Measurements from ENCODE around the gene USP13.
"Not testable (repeated sequence)": the region's sequence is repeated elsewhere in the genome, so short reads cannot be mapped to it uniquely, and the experiment has no call there.

The USP13 gene

GRCh38 chr3:179652447-179653095, at the start of gene USP13:
TSS of gene USP13 (plus strand) at chr3:179653040. CDS start at chr3:179653226, 186 bp downstream.
- DNase-seq (ENCODE audit: low read depth) = peak; percentile 43

GRCh38 chr3:179603321-179603720, 49.5 kb upstream of the USP13 start:
- DNase-seq (ENCODE audit: low read depth) = no peak

GRCh38 chr3:179603831-179604230, 49.0 kb upstream of the USP13 start:
- DNase-seq (ENCODE audit: low read depth) = no peak

GRCh38 chr3:179604321-179605078, 48.3 kb upstream of the USP13 start, which contains the start of the genes MRPL47 and NDUFB5:
TSS of gene MRPL47 (minus strand) at chr3:179604638. CDS start at chr3:179604624, 14 bp downstream.
TSS of gene NDUFB5 (plus strand) at chr3:179604794. CDS start at chr3:179604816, 22 bp downstream.
- DNase-seq (ENCODE audit: low read depth) = peak; percentile 89

GRCh38 chr3:179606534-179607085, 46.2 kb upstream of the USP13 start:
- no peak for DNase-seq (ENCODE audit: low read depth)

- DNase-seq (ENCODE audit: low read depth) = peak; percentile 7
Measured at GRCh38 chr3:179608931-179609720, 43.7 kb upstream of the USP13 start.

- DNase-seq (ENCODE audit: low read depth) = no peak
Measured at GRCh38 chr3:179610066-179610465, 42.8 kb upstream of the USP13 start.

- DNase-seq (ENCODE audit: low read depth) = no peak
Measured at GRCh38 chr3:179613807-179614206, 39.0 kb upstream of the USP13 start.

- no peak for DNase-seq (ENCODE audit: low read depth)
Measured at GRCh38 chr3:179615458-179616173, 37.2 kb upstream of the USP13 start.

GRCh38 chr3:179622023-179622422, 30.8 kb upstream of the USP13 start:
- DNase-seq (ENCODE audit: low read depth) = no peak

- DNase-seq (ENCODE audit: low read depth) = no peak
Measured at GRCh38 chr3:179624451-179624850, 28.4 kb upstream of the USP13 start.

- DNase-seq (ENCODE audit: low read depth) = no peak
Measured at GRCh38 chr3:179630753-179631451, 21.9 kb upstream of the USP13 start.

GRCh38 chr3:179640469-179640868, 12.4 kb upstream of the USP13 start:
- DNase-seq (ENCODE audit: low read depth) = no peak

- DNase-seq (ENCODE audit: low read depth) = no peak
Measured at GRCh38 chr3:179642871-179643270, 10.0 kb upstream of the USP13 start.

GRCh38 chr3:179643837-179644236, 9.0 kb upstream of the USP13 start:
- DNase-seq (ENCODE audit: low read depth) = not testable (repeated sequence)

GRCh38 chr3:179646177-179646576, 6.7 kb upstream of the USP13 start:
- DNase-seq (ENCODE audit: low read depth) = no peak

- no peak for DNase-seq (ENCODE audit: low read depth)
Measured at GRCh38 chr3:179651687-179652446, 973 bp upstream of the USP13 start.

GRCh38 chr3:179653096-179653797, 407 bp downstream of the USP13 start:
- peak; percentile 57 for DNase-seq (ENCODE audit: low read depth)

GRCh38 chr3:179655236-179655635, 2.4 kb downstream of the USP13 start:
- DNase-seq (ENCODE audit: low read depth) = no peak

- no peak for DNase-seq (ENCODE audit: low read depth)
Measured at GRCh38 chr3:179658606-179659005, 5.8 kb downstream of the USP13 start.

Measured in activated T-cell treated with anti-CD3 and anti-CD28 coated beads for 24 hours (primary cell).